LHCN-M2 (cell line): ENCODE results near the gene ATP5ME. TPM values are rescaled to one million over a fixed set of nuclear protein-coding genes. Genes with fewer than 3 reads are reported as not detected.
"Not testable (repeated sequence)": the region's sequence is repeated elsewhere in the genome, so short reads cannot be mapped to it uniquely, and the experiment has no call there.

Experiments used
- DNase-seq: peaks from one replicate; pipeline ENCODE4 v3.0.0-alpha.2; 2012; ENCODE audit warnings: low read depth
- total RNA-seq: library from RNA; depleted of rRNA; stranded (reverse); fragments of >200 nt; gene quantifications from 2 replicates; pipeline ENCODE4 v1.2.3, GENCODE V29; 2014

The ATP5ME gene
- total RNA-seq, 1 experiment from 2014 or later, result 54.2 TPM

DNA sequence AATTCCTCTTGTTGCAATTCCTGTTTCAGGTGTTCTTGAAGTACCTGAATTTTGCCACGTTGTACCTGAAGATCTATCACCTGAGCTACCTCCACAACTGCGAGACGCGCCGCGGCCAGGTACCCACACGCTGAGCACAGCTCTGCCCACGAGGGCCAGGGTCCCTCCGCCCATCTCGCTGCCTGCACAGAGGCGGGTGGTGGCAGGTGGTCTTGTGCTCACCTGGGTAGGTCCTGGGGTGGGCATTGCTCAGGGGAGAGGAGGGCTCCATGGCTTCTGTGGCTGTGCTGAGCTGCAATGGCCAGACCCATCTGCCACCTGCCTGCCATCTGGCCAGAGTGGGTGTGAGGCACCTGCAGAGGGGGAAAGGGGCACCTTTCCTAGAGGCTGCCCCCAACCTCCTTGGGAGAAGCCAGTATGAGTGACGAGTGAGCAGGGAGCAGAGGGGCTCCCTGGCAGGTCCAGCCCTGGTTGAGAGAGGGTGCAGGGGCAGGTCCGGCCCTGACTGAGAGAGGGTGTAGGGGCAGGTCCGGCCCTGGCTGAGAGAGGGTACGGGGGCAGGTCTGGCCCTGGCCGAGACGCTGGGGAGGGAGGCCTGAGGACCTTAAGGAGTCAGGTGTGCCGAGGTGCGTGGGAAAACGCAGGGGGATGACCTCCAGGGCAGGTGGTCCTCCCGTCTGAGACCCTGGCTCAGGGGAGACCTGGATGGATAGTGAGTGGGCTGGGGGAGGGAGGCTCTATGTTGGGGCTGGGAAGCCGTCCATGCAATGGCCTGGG, 38.0 kb downstream of the ATP5ME start:
- no peak for DNase-seq

DNA sequence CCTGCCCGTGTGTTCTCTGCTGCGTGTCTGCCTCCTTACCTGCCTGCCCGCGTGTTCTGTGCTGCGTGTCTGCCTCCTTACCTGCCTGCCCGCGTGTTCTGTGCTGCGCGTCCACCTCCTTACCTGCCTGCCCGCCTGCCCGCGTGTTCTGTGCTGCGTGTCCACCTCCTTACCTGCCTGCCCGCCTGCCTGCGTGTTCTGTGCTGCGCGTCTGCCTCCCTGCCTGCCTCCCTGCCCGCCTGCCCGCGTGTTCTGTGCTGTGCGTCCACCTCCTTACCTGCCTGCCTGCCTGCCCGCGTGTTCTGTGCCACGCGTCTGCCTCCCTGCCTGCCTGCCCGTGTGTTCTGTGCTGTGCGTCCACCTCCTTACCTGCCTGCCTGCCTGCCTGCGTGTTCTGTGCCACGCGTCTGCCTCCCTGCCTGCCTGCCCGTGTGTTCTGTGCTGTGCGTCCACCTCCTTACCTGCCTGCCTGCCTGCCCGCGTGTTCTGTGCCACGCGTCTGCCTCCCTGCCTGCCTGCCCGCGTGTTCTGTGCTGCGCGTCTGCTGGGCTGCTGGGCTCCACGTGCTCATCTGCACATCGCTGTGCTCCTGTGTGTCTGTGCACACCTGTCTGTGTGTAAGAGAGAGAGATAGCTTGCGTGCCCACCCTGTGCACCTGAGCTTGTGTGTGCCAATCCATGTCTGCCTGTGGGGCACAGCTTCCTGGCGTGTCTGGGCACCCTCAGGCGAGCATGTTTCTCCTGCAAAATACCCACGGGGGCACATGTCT, 38.8 kb downstream of the ATP5ME start:
- not testable (repeated sequence) for DNase-seq

DNA sequence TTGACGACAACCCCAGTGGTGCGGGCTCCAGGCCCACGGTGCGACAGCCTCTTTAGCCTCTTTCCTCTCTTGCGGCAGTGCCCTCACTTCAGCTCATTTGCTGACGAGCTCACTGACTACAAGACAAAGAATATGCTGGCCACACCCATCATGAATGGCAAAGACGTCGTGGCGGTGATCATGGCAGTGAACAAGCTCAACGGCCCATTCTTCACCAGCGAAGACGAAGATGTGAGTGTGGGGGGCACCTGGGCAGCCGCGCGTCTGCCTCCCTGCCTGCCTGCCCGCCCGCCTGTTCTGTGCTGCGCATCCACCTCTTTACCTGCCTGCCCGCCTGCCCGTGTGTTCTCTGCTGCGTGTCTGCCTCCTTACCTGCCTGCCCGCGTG, 39.5 kb downstream of the ATP5ME start:
- no peak for DNase-seq

DNA sequence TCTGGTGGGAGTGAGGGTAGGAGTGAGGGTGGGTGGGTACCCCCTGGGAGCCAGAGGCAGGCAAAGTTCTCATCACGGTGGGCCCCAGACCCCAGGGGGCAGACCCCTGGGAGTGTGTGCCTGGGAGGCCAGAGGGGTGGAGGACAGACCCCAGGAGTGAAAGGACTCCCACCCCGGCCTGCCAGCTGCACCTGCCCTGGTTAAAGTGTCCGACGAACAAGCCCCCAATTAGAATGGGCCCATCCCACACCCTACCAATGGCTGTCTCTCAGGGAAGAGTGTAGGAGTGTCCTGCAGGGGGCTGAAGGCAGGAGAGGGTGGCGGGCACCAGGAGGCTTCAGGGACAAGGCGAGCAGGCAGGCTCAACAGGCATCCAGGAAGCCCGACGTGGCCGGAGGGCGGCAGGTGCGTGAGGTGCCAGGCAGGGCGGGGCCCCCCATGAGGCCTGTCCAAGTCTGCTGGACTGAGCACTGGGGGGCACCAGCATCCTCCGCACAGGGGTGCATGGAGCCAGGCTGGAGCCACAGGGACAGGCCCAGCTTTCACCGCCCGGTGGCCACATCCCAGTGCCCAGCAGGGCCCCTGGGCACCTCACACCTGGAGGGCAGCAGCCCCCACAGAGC, 40.0 kb downstream of the ATP5ME start:
- DNase-seq, result no peak

DNA sequence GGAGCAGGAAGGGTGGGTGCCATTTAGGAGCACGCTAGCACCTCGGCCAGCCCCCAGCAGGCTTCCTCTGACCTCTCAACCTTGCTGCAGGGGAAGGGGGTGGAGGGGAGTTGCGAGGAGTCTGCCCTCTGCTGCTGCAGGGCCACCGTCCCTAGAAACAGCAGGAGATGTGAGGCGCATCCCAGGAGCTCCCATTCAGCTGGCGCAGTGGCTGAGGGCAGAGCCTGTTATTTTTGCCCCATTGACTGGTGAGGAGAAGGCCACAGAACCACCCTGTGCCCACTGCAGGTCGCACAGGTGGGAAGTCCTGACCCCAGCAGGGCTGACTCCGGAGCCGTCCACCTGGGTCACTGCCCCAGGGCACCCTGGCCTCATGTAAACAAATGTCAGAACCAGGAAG, 40.7 kb downstream of the ATP5ME start:
- DNase-seq, result no peak

DNA sequence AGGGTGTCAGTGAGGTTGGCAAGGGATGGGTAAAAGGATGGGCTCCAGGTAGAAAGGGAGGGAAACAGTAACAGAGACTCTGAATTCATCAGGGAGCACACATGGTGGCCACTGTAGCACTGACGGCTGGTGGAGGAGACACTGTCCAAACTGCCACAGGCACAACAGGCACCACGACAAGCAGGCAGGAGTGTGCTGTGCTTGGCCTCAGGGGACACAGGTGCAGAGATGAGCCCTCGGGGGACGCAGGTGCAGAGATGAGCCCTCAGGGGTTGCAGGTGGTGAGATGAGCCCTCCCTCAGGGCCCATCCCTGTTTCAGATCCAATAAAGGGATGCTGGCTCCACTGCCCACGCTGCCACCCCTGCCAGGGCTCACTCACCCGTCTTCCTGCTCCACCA, 41.1 kb downstream of the ATP5ME start:
- DNase-seq, result no peak

DNA sequence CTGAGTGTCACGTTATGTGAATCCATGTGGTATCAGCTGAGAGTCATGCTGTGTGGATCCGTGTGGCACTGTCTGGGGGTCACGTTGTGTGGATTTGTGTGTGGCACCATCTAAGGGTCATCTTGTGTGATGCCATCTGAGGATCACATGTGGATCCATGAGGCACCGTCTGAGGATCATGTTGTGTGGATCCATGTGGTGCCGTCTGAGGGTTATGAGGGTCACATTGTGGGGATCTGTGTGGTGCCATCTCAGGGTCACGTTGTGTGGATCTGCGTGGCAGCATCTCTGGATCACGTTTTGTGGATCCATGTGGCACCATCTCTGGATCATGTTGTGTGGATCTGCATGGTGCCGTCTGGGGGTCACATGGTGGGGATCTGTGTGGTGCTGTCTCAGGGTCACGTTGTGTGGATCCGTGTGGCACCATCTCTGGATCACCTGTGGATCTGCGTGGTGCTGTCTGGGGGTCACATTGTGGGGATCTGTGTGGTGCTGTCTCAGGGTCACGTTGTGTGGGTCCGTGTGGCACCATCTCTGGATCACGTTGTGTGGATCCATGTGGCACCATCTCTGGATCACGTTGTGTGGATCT, 41.8 kb downstream of the ATP5ME start:
- no peak for DNase-seq

DNA sequence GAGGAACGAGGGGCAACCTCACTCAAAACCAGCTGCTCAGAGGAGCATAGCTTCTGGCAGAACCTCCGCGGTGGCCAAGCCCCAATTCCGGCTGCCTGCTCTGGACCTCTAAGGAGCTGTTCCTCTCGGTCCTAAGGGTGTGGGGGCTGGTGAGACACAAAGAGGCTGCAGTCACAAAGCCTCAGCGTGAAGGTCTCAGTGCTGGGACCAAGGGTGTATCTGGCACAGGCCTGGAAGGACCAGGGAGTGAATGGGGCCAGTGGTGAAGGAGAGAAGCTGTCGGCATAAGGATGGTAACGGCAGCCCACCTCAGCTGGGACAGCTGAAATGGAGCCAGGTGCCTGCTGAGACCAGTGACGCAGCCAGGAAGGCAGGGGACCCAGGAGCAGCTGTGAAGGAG, 43.4 kb downstream of the ATP5ME start:
- no peak for DNase-seq

DNA sequence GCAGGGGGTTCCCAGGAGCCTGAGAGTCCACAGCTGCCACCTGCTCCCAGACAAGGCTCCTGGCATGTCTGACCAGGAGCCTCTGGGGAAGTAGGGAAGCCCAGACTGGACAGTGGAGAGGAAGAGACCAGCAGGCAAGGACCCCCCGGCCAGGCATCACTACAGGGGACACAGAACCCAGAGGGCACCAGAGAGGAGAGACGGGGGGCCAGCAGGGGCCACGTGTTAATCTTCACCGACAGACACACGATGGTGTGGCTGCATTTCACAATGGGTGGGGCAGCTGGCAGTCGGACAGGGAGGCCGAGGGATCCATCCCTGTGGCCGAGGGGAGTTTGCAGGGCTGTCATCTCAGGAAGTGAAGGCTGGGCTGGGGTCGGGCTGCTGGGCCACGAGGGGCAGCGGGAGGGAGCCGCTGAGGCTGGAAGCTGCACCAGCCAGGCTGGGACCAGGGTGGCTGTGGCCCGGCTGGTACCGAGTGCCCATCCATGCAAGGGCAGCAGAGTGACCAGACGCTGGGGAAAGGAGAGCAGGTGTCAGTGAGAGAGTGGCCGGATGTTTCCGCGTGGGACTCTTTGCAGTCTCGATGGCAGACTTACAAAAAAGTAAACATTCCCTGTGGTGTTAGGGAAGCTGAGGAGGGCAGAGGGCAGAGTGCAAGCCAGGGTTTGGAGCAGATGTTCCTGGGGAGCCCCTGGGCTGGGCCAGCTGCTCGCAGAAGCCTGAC, 44.0 kb downstream of the ATP5ME start:
- no peak for DNase-seq

DNA sequence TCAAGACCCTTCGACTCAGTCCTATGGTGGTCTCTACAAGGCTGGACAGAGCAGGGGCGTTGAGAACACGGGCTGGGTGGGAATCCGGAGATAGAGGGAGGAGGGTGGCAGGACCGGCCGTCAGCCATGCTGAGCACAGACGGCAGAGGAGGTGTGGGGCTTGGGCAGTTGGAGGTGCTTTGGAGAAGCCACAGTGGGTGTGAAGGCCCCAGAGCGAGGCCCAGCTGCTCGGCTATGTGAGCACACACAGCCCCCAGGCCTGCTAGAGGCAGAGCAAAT, 44.5 kb downstream of the ATP5ME start:
- no peak for DNase-seq

DNA sequence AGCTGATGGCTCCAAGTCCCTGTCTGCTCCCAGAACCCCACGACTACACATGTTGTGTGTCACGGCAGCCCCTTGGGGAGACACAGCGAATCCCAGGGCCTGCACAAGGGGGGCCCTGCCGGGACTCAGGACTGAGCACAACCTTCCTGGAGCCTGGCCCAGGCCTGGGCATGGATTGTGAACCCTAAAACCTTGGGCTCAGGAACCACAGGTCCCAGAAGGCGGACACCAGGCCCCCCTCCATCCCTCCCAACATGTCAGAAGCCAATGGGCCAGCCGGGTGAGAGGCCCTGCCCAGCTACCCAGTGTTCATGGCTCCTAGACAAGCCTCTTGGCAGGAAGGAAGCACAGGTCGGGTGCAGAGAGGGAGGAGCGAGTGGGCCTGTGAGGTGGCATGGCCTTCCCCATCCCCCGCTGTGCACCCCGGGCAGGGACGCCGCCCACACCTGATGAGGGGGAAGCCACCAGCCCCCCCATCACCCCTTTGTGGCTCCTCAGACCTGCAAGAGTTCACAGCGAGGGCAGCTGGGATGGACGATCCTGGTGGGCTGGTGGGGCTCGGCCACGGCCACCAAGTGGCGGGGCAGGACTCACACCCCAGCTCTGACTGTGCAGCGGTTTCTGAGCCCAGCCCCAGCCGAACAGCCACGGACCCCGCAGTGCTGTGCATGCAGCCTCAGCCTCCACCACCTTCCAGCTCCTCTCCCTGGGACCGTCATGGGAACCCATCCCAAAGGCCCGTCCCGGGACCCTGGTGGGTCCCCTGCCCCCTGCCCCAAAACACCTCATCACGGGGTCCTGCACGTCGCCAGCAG, 45.0 kb downstream of the ATP5ME start:
- DNase-seq, result no peak

DNA sequence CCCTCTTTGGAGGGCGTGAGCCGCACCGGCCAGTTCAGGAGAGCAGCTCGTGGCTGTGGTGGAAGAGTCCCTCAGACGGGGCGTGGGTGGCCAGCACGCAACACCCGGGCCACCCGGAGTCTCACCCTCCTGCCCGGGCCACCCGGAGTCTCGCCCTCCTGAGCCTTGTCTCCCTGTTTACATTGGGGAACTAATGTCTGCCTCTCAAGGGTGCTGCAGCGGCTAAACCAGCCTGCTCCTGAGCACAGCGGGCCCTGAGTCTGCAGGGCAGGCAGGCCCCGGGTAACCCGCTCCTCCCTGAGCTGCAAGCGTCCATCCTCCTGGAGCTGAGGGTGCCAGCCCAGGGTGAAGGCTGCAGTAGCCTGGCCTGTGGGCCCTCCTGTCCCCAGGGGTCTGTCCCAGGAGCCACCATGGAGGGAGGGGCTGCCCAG, 45.8 kb downstream of the ATP5ME start:
- DNase-seq, result no peak

DNA sequence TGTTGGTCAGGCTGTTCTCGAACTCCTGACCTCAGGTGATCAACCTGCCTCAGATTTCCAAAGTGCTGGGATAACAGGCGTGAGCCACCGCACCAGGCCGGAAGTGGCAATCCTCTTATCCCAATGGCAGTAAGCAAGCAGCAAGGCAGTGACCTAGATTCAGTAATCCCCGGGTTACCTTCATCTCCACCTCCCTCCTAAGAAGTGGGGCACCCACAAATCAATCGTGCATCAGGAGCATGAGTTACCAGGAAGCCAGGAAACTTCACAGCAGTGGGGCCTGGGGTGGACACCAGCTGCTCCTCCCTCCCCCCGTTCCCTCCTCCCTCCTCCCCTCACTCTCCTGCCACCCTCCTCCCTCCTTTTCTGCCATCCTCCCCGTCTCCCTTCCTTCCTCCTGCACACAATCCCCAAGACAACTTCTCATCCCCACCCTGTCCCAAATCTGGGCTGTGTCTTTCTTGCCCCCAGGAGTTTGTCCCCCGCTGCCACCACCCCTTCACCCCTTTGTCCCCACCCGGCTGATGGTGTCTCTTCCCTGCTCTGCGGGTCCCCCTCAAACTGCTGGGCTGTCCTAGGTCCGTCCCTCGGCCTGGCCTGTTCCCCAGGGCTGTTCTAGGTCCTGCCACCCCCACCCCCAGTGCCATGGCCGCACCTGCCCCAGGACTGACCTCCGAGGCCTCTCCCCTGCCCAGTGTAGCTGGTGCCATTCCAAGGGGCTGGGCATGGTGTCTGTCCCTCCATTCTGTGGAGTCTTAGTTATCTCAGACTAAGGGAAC, 46.5 kb downstream of the ATP5ME start:
- no peak for DNase-seq

DNA sequence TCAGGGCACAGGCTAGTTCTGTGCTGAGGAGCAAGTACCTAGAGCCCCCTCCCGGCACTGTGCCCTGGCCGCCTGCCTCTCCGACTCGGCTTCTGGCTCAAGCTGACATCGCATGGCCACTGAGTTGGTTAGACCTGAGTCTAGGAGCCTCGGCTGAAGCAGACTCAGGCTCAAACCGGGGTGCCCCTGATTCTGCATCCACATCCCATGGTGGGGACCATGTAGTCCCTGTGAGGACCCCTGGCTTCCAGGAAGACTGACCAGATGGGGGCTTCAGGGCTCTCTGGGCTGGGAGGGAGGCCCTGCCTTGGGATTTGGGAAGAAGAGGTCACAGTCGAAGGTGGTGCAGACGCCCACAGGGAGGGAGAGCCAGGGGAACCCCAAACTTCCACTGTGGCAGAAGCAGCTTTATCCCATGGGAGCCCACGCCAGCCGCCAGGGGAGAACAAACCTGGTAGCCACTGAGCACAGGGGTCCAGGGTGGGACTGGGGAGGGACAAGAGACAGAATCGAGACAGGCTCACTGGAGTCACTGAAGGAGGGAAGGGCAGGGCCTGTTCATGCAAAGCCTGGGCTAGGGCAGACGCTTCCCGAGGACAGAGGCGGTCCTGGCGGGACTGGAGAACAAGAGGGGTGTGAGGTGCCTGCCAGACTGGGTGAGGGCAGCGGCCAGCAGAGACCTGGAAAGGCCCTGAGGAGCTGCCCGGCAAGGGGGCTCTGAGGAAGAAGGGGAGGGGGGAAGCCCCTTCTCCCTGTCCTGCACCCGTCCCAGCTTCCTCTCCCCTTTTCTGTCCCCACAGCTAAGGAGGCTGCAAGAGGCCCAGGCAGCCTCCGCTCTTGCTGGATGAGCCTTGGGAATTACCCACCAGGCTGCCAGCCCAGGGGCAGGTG, 47.6 kb downstream of the ATP5ME start:
- no peak for DNase-seq

DNA sequence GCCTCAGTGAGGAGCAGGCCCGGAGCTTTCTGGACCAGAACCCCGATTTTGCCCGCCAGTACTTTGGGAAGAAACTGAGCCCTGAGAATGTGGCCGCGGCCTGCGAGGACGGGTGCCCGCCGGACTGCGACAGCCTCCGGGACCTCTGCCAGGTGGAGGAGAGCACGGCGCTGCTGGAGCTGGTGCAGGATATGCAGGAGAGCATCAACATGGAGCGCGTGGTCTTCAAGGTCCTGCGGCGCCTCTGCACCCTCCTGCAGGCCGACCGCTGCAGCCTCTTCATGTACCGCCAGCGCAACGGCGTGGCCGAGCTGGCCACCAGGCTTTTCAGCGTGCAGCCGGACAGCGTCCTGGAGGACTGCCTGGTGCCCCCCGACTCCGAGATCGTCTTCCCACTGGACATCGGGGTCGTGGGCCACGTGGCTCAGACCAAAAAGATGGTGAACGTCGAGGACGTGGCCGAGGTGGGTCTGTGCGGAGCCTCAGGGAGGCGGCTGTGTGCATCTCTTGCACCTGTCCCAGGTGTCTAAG, 48.4 kb downstream of the ATP5ME start:
- no peak for DNase-seq

DNA sequence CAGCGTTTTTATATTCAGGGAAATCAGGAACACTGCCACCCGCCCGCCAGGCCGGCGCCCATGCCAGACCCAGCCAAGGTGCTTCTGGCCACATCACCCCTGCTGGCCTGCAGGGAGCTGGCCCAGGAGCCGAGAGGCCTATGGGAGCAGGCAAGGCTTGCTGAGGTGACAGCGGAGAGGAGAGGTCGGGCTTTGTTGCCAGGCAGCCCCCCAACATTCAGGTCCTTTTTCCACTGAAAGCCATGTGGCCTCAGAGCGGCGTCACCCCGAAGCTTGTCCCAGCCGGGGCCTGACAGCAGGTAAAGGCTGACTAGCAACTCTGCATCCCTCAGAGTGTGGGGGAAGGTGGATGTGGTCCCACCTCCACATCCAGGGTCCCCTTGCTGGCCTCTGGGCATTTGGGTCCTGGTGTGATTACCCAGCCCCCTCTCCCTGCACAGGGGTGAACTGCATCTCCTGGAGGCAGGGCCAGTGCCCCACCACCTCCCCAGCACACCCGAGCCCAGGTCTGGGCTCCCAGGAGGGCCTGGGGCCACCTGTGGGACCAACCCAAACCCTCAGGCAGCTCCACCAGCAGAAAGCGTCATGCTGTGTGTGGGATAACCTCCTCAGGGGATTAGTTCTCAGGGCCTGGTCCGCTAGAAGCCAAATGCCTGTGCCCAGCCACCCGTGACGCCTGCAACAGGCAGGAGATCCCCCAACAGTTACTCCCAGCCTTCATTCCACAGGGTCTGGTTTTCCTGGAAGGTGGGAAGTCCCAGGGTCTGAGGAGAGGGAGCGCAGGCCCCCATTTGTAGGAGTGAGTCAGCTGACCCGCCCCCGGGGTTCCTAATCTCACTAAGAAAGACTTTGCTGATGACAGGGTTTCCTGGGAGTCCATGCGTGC, 49.1 kb downstream of the ATP5ME start, which contains the start of gene PDE6B:
Gene PDE6B, plus strand, starts transcription at position 869 of the 886 bp plus-strand sequence. CDS start 54 bp downstream, outside the sequence.
- DNase-seq, result no peak

DNA sequence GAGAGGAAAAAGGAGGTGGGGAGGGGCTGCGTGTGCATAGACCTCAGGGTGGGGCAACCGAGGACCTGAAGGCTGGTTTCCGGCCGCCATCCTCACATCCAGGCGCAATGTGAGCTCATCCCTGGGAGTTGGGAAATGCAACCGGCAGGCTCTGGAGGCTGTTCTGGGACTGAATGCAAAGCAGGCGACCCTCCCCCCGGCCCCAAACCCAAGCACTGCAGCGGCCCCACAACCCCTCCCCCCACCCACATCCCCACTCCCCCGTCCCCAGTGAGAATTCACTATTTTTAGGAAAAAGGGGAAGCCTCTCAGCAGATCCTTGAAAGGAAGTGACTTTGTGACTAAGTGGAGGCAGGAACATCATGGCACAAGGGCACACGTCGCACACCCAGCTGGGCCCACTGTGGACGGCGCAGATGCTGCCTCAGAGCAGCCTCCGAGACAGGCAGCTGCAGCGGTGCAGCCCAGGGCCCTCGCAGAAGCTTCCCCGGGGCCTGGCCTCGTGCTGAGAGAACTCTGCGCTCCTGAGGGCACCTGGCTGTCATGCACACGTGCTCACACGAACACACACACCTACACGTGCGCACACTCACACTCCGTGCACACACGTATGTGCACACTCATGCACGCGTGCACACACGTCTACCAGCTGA, 50.0 kb downstream of the ATP5ME start:
- DNase-seq, result no peak
